ENCODE data around the gene ZNF740.
"Not testable (repeated sequence)": the region's sequence is repeated elsewhere in the genome, so short reads cannot be mapped to it uniquely, and the experiment has no call there.

ZNF740 gene, protein sequence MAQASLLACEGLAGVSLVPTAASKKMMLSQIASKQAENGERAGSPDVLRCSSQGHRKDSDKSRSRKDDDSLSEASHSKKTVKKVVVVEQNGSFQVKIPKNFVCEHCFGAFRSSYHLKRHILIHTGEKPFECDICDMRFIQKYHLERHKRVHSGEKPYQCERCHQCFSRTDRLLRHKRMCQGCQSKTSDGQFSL

DNA sequence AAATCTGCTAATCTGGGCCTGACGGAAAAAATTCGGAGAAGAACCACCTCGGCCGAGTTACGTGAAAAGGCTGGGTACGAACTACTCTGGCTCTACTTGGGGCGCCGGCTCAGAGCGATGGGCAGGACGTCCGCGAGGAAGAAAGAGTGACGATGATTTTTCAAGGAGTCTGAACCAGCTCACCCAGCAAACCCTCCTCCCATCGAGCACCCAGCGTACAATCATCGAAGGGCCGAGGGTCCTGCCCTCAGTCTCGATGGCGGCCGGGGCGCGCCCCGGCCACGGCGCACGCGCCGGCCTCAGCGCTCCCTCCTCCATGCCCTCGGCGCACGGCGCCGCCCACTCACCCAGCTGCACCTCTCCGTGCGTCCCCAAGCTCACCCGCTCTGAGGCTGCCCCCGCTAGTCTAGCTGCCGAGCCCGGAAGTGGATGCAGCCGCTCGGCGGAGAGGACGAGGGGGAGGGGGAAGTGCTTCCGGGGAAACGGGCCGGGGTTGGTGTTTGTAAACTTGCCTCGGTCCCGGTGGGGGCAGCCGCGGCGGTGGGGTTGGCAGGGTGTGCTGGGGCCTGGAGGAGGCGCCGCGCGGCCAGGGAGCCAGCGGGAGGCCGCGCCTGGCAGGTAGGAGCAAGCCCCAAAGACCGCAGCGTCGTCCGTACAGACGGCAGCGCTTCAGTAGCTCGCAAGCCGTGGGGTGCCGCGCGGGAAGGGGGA lies at the start of gene ZNF740, which contains the start of gene CSAD:
Gene ZNF740 (plus strand): TSS at position 503 of the 711 bp plus-strand sequence. CDS start 1,262 bp downstream, outside the sequence.
Gene CSAD (minus strand): TSS at position 706 of the 711 bp plus-strand sequence. CDS start 7,455 bp downstream, outside the sequence.
- peak; percentile 99 for DNase-seq (ENCODE audit: low spot score)

DNA sequence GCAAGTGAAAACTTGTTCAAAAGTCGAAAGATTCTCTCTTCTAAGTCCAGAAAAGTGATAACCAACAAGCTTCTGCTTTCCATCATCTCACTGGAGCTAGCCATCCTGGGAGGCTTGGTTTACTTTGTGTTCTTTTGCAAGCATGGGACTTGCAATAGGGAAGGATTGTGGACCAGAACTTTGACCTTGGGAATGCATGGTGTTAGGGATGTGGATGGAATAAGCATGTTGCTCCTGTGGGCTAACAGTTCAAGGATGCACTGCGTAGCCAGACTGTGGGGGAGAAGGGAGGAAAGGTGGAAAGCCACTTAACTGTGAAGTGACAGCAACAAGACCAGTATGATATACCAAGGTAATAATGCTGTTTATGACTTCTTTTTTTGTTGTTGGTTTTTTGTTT lies 48.7 kb upstream of the ZNF740 start:
- no peak for DNase-seq (ENCODE audit: low spot score)

DNA sequence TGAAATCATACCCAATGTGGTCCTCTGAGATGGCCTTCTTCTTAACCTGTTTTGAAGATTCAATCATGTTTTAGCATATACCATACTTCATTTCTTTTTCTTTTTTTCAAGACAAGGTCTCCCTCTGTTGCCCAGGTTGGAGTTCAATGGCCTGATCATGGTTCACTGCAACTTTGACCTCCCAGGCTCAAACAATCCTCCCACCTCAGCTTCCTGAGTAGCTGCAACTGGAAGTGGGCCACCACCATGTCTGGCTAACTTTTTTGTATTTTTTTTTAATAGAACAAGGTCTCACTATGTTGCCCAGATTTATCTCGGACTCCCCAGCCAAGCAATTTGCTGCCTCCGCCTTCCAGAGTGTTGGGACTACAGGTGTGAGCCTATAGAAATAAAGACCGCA lies 46.8 kb upstream of the ZNF740 start:
- no peak for DNase-seq (ENCODE audit: low spot score)

DNA sequence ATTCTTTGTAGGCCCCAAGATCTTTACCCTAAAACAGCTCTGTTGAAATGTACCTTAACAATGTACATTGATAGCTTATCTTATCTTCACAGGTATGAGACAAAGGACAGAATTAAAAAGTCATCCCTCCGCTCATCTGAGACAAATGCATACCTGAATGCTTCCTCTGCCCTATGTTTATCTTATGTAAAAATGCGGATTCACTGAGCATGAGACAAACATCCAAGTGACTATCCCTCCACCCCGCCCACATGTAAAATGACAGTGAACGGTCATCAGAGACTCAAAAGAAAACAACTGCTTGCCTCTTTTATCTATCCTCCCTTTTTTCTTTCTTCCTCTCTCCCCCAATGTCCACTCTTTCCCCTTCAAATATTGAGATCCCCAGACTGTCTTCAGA lies 37.2 kb upstream of the ZNF740 start:
- no peak for DNase-seq (ENCODE audit: low spot score)

DNA sequence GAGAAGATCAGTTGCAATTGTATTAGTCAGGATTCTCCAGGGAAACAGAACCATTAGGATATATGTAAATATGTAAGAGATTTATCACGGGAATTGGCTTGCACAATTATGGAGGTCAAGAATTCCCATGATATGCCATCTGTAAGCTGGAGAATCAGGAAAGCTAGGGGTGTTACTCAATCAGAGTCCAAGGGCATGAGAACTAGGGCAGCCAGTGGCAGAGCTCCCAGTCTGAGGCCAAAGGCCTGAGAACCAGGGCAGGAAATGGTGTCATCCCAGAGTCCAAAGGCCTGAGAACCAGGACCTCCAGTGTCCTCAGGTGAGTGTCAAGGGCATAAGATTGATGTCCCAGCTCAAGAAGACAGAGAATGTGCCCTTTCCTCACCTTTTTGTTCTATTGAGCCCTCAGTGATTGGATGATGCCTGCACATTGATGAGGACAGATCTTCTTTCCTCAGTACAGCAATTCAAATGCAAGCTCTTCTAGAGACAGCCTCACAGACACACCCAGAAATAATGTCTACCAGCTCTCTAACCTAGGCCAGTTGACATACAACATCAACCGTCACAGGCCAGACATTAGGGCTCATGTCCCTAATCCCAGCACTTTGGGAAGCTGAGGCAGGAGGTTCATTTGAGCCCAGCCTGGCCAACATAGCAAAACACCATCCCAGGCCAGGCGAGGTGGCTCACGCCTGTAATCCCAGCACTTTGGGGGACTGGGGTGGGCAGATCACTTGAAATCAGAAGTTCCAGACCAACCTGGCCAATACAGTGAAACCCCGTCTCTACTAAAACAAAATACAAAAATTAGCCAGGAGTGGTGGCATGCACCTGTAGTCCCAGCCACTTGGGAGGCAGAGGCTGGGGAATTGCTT lies 34.9 kb upstream of the ZNF740 start:
- no peak for DNase-seq (ENCODE audit: low spot score)

DNA sequence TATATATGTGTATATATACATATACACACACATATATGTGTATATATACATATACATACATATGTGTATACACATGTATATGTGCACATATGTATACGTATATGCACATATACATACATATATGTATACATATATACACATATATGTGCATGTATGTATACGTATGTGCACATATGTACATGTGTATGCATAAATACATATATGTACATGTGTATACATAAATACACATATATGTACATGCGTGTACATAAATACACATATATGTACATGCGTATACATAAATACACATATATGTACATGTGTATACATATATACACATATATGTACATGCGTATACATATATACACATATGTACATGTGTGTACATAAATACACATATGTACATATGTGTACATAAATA lies 33.3 kb upstream of the ZNF740 start:
- DNase-seq (ENCODE audit: low spot score) = no peak

DNA sequence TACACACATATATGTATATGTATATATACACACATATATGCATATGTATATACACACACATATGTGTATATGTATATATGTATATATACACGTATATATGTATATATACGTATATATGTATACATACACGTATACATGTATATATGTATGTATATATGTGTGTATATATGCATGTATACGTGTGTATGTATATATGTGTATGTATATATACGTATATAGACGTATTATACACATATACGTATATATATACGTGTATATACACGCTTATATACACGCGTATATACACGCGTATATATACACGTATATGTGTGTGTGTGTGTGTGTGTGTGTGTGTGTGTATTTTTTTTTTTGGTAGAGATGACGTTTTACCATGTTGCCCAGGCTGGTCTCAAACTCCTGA lies 32.9 kb upstream of the ZNF740 start:
- no peak for DNase-seq (ENCODE audit: low spot score)

DNA sequence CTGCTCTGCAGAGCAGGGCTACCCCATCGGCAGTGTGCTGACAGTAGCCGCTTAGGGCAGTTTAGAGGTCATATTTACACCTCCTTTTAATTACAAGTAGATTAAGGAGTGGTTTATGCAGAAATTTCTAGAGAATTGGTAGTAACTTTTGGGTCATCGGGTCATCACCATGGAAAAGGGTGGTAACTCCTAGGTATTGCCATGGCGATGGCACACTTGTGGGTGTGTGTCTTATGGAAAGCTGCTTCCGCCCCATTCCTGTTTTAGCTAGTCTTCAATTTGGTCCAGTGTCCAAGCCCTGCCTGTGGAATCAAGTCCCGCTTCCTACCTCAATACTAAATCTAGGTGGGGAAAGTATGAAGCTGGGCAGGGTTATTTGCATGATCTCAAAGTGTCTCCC lies 29.5 kb upstream of the ZNF740 start:
- no peak for DNase-seq (ENCODE audit: low spot score)

DNA sequence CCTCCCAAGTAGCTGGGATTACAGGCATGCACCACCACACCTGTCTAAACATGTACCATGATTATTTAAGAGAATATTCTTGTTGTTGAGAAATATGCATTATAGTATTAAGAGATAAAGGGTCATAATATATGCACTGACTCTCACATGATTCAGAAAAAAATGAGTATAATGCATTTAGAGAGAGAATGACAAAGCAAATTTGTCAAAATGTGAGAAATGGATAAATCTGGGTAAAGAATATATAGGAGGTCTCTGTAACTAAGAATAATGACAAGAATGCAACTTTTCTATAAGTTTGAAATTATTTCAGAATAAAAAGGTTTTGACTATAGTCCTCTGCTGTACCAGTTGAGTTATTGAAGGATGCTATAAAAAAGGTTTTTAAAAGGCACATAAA lies 28.1 kb upstream of the ZNF740 start:
- DNase-seq (ENCODE audit: low spot score) = no peak

DNA sequence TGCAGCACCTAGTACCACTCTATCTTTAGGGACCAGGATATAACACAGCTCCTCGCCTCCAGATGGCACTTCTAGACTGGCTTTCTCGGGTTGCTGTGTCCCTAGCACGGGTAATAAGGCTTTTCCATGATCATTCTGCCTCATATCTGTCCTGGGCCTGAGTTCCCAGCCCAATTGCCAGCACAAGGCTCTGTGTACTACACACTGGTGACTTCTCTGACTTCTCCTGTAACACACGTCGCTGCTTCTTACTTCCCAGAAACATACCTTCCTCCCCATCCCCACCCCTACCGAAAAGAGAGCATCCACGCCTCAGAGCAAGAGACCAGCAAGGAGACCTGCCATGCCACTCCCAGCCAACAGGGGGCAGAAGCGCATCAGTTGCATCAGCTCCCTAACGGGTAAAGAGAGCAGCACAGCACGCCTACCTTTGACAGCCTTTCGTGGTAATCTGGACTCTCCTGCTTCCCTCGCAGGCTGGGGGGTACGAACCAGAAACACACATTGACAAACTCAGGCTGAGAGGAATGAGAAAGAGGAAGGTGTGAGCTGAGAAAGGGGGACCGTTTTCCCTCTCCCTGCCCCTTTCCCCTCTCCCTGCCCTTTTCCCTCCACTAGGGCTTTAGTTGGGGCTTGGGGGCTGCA lies 21.2 kb upstream of the ZNF740 start:
- peak; percentile 91 for DNase-seq (ENCODE audit: low spot score)

DNA sequence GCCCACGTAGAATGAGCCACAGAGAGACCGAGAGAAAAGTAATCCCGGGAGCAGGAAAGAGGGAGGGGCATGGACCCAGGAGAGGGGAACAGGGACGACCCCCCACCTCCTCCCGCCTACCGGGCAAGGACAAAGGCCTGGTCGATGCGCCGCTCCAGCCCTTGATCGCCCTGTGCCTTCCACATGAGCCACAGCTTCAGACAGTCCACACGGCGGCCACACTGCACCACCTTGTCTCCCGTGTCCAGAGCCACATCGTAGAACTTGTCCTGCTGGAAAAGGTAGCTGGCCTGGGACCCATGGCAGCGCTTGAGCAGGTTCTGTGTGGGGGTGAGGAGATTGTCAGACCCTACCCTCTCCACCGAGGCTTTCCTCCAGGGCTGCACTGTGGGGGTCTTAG lies 20.5 kb upstream of the ZNF740 start:
- no peak for DNase-seq (ENCODE audit: low spot score)

DNA sequence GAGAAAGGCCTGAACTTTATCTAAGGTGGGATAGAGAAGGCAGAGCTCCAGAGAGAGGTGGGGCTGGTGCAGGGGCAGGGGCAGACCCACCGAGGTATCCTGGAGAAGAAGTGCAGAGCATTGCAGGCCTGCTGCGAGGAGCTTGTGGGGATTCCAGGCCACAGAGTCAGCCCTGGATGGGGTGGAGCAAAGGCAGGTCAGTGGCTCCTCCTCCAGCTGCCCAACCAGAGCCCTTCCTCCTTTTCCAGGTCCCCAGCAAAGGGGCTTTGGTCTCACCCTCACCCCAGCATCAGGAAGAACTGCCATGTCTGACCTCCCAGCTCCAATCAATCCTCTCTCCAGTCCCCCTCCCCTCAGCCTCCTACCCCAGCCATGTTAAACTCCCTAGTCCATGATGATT lies 19.8 kb upstream of the ZNF740 start:
- no peak for DNase-seq (ENCODE audit: low spot score)

DNA sequence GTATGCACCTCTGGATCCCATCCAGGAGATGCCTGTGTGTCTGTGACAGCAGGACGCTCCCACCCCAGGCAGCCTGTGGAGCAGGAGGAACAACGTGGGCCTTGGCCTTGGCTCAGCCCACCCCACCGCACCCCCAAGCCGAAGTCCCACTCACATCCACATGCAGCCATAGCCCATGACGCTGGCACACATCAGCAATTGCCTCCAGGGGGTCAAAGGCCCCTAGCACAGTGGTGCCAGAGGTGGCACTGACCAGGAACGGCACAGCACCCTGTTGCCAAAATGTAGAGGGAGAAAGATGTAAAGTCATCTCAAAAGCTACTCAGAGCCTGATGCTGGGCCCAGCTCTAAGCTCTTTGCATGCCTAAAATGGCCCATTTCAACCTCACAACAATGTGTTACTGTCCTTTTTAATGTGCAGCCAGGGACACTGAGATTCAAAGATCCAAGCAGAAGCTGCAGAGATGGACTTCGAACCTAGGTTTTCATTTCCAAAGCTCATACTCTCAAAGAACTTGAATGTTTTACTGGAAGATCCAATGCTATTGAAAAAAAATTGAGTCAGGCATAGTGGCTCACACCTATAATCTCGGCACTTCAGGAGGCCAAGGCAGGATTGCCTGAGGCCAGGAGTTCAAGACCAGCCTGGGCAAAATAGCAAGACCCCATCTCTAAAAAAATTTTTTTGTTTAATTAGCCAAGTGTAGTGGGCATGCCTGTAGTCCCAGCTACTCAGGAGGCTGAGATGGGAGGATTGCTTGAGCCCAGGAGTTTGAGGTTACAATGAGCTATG lies 19.2 kb upstream of the ZNF740 start:
- DNase-seq (ENCODE audit: low spot score) = no peak

DNA sequence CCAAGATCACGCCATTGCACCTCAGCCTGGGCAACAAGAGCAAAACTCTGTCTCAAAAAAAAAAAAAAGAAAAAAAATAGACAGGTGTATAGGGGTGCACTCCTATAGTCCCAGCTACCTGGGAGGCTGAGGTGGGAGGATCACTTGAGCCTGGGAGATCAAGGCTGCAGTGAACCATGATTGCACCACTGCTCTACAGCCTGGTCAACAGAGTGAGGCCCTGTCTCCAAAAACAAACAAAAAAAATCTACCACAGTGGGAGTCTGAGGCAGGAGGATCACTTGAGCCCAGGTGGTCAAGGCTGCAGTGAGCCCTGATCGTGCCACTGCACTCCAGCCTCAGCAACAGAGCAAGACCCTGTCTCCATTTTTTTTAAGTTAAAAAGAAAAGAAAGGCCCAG lies 17.5 kb upstream of the ZNF740 start:
- DNase-seq (ENCODE audit: low spot score) = not testable (repeated sequence)

DNA sequence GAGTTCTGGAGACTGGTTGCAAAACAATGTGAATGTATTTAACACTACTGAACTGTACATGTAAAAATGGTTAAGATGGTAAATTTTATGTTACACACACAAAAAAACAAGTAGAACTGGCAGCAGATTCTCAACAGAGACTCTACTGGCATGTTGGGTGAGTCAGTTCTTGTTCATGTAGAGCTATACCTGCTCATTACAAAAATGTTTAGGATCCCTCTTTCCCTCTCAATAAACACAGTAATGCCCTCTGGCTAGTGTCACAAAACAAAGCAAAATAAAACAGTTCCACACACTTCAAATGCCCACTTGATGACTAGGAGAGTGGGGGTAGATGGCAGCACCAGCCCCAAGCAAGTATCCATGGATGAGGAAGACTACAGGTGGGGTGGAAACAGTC lies 13.7 kb upstream of the ZNF740 start:
- no peak for DNase-seq (ENCODE audit: low spot score)

DNA sequence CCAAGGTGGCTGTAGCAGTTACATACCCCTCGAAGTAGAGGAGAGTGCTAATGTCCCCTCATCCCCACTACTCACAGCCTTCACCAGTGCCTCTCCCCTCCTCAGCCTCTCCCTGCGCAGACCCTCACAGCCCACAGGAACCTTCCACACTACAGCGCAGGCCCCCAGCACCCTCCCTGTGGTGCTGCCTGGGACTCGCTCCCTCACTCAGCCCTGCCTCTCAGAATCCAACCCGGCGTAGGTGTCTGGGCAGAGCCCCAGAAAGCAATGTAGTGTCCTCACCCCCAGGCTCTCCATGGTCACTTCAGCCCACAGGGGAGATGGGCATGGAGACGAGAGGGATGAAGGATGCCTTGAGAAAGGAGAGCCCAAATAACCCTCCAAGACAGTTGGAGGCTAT lies 10.9 kb upstream of the ZNF740 start:
- DNase-seq (ENCODE audit: low spot score) = no peak

DNA sequence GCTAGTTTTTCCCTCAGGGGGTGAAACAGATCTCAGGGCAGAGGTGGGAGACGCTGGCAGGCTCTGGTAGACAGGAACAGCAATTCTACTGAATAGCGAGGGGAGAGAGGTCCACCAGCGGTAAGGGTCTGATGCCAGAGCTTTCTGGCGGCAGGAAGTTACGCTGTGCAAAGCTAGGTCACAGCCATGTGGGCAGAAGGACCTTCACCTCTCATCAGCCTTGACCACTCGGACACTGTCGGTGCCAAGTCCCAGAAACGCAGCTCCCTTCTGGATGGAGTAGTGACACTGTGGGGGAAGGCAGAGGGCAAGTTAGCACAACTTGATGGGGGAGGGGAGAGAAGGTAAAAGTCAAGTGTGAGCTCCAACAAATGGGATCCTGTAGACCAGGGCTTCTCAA lies 10.3 kb upstream of the ZNF740 start:
- no peak for DNase-seq (ENCODE audit: low spot score)

DNA sequence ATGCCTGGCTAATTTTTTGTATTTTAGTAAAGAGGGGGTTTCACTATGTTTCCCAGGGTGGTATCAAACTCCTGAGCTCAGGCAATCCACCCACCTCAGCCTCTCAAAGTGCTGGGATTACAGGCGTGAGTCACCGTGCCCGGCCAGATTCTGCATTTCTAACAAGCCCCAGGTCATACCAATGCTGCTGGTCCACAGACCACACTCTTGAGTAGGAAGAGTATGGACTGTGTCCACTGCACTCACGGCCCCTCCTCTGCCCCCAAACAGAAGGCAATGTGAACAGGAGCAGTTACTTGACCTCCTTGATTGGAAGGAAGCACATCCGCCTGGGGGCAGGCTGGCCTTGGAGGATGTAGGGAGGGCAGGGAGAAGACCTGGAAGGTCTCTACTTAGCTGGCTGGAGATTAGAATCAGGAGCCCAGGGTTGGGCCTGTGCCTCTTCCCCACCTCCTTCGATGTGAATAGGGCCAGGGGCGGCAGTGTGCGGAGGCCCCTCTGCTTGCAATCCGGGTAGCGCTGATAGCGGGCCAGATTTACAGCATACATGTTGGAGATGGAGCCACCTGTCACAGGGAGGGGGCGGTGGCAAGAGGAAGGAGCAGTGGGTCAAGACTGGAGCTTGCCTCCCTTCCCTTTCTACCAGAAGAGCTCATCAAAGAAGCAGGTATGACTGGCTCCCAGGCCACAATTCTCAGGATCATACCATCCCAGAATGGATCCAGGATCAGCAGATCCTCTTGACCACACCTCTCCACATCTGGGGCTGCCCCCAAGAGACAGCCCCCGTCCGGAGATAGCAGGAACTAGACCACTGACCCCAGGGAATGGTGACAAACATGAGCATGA lies 9.4 kb upstream of the ZNF740 start:
- DNase-seq (ENCODE audit: low spot score) = no peak

DNA sequence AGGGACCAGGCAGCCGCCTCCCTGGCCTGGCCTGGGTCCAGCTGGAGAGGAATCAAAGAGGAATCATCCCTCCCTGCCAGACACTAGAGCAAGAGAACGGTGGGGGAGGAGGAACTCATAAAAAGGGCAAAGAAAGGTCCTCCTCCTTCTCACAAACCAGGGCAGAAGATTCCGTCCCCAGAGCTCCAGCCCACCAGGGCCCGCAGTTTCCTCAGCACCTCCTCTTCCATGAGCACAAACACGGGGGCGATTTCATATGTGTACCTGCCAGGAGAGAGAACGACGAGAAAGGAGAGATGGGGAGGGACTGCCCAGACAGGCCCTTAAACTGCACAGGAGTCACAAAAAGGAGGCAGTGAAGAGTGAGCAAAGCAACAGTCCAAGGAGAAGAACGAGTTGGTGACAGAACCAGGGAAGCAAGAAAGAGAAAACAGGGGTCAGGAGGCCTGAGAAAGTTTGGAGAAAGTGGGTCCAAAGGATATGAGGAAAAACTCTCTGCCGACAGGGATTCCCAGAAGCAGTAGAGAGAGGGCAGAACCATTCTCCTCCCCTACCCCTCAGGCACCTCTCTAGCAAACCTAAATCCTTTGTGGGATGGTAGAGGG lies 8.7 kb upstream of the ZNF740 start:
- no peak for DNase-seq (ENCODE audit: low spot score)

DNA sequence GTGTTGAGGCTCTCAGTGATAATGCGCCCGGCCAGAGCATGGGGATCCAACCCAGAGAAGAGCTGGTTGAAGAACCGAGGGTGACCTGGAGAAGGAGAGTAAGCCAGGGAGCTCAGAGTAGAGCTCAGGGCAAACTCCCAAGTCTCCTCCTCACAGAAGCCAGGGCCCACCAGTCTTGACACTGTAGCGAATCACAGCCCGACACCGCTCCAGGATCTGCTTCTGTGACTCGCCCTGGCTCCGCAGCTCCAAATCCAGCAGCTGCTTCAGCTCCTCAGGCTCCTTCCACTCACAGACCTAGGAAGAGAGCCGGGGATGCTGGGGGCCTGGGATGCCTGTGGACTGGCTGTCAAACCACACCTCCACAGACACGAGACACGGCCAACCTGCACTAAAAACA lies 8.2 kb upstream of the ZNF740 start:
- DNase-seq (ENCODE audit: low spot score) = no peak
